ENCODE measurements around the gene ITGA2.

ITGA2 gene

DNA sequence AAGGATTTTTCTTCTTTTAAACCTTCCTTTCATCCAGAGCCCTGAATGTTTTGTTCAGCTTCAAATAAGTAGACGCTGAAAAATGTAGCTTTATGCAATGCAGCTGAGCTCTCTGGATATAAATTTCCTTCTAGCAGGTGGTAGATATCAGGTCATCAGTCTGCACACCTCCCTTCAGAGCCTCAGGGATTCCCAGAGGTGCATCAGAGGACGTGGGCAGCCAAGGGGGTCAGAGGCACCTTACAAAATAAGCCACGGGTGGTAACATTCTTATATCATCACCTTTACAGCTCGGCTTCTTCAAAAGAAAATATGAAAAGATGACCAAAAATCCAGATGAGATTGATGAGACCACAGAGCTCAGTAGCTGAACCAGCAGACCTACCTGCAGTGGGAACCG, 101.1 kb downstream of the ITGA2 start:
- TF ChIP-seq, protein P1, sequence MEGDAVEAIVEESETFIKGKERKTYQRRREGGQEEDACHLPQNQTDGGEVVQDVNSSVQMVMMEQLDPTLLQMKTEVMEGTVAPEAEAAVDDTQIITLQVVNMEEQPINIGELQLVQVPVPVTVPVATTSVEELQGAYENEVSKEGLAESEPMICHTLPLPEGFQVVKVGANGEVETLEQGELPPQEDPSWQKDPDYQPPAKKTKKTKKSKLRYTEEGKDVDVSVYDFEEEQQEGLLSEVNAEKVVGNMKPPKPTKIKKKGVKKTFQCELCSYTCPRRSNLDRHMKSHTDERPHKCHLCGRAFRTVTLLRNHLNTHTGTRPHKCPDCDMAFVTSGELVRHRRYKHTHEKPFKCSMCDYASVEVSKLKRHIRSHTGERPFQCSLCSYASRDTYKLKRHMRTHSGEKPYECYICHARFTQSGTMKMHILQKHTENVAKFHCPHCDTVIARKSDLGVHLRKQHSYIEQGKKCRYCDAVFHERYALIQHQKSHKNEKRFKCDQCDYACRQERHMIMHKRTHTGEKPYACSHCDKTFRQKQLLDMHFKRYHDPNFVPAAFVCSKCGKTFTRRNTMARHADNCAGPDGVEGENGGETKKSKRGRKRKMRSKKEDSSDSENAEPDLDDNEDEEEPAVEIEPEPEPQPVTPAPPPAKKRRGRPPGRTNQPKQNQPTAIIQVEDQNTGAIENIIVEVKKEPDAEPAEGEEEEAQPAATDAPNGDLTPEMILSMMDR (IDR thresholded peaks at IDR 0.05; ENCODE audit: low read depth, low read length) = no peak
- no peak overlapping the region for H3K4me3 ChIP-seq (ENCODE audit: low read depth, low read length)
- in situ Hi-C loops (cut with HindIII; ENCODE audit: low sequenced_read_pairs) = no loop called here
- no peak for DNase-seq (ENCODE audit: low read depth, low spot score)

DNA sequence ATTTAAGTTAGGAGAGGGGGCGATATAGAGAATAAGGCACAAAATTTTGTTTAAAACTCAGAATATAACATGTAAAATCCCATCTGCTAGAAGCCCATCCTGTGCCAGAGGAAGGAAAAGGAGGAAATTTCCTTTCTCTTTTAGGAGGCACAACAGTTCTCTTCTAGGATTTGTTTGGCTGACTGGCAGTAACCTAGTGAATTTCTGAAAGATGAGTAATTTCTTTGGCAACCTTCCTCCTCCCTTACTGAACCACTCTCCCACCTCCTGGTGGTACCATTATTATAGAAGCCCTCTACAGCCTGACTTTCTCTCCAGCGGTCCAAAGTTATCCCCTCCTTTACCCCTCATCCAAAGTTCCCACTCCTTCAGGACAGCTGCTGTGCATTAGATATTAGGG, 102.1 kb downstream of the ITGA2 start:
- TF ChIP-seq, protein P1 (IDR thresholded peaks at IDR 0.05; ENCODE audit: low read depth, low read length) = peak; percentile 14
- in situ Hi-C loops (cut with HindIII; ENCODE audit: low sequenced_read_pairs) = no loop called here
- peak; percentile 64 for DNase-seq (ENCODE audit: low read depth, low spot score)
- H3K4me3 ChIP-seq (ENCODE audit: low read depth, low read length) = no peak overlapping the region

DNA sequence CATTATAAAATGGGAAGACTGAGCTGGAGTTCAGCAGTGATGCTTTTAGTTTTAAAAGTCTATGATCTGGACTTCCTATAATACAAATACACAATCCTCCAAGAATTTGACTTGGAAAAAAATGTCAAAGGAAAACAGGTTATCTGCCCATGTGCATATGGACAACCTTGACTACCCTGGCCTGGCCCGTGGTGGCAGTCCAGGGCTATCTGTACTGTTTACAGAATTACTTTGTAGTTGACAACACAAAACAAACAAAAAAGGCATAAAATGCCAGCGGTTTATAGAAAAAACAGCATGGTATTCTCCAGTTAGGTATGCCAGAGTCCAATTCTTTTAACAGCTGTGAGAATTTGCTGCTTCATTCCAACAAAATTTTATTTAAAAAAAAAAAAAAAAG, 103.1 kb downstream of the ITGA2 start:
- in situ Hi-C loops (cut with HindIII; ENCODE audit: low sequenced_read_pairs) = no loop called here
- no peak for DNase-seq (ENCODE audit: low read depth, low spot score)
- TF ChIP-seq, protein P1 (IDR thresholded peaks at IDR 0.05; ENCODE audit: low read depth, low read length) = no peak
- H3K4me3 ChIP-seq (ENCODE audit: low read depth, low read length) = no peak overlapping the region

DNA sequence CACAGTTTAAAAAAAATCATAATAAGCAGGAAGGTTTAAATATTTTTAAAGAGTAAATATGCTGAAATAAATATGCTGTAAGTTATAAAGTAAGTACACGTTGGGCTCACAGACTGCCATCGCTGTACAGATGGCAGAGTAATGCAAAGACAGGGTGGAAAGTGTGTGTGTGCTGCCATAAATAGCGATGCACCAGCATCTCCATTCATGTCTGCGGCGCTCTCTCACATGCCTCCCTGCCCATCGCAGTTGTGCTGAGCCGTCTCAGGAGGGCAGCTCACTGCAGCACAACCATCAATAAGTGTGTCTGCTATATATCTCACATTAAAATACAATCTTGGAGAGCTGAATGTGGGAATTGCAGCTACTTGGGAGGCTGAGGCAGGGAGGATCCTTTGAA, 106.1 kb downstream of the ITGA2 start:
- no peak overlapping the region for H3K4me3 ChIP-seq (ENCODE audit: low read depth, low read length)
- DNase-seq (ENCODE audit: low read depth, low spot score) = no peak
- TF ChIP-seq, protein P1 (IDR thresholded peaks at IDR 0.05; ENCODE audit: low read depth, low read length) = no peak
- in situ Hi-C loops (cut with HindIII; ENCODE audit: low sequenced_read_pairs) = no loop called here

DNA sequence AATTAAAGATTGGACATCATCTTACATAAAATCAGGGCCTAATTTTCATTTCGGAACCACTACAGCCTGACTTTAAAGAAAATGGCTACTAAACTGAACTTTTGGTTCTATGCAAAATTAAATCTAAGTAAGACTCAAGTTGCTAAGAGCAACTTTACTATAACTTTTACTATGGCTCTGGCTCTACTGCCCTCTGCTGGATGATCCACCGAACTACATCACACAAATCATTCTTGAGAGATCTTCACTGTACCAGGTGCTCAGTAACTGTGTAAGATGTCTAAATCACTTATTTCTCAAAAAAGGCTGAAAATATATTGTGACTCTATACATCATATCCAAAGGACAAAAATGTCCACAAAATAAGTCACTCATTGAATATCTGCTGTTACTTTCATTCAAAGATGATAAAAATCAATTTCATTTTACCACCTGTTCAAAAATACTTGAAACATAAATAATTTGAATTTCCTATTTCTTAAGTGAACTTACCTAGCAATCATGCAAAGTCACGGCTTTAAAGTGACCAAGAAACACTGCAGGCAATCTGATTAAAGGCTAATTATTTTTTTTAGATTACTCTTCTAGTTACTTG, 106.9 kb downstream of the ITGA2 start:
- in situ Hi-C loops (cut with HindIII; ENCODE audit: low sequenced_read_pairs) = no loop called here
- no peak overlapping the region for H3K4me3 ChIP-seq (ENCODE audit: low read depth, low read length)
- peak; percentile 78 for DNase-seq (ENCODE audit: low read depth, low spot score)
- TF ChIP-seq, protein P1 (IDR thresholded peaks at IDR 0.05; ENCODE audit: low read depth, low read length) = peak; percentile 79

DNA sequence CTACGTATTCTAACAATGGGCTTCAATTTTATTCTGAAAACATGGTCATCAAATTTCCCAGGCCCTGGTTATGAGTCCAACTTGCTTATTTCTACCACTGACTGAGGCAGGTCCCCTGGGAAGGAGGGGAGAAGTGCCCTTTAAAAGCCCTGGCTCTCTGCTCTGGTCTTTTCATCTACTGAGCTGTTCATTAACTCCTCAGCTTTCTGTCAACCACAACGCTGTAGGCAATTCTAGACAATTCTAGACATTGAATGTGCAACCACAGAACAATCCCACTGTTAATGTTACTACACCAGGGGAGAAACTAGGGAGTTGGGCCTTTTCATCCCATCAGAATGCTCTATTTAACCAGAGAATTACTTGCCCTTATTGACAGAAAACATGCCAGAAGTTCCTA, 110.4 kb downstream of the ITGA2 start:
- no peak overlapping the region for H3K4me3 ChIP-seq (ENCODE audit: low read depth, low read length)
- TF ChIP-seq, protein P1 (IDR thresholded peaks at IDR 0.05; ENCODE audit: low read depth, low read length) = no peak
- DNase-seq (ENCODE audit: low read depth, low spot score) = peak; percentile 30
- in situ Hi-C loops (cut with HindIII; ENCODE audit: low sequenced_read_pairs) = no loop called here
